Mucosa of descending colon (tissue), 3 donors: Measurements from ENCODE around the gene TNIP1. TPM values are rescaled to one million over a fixed set of nuclear protein-coding genes. Genes with fewer than 3 reads are reported as not detected.

Source experiments
- ATAC-seq: fragments of 200-7000 bp; cut with Tn5 transposase; one replicate; pipeline ENCODE4 v1.9.1; 2020; ENCODE audit warnings: mild to moderate bottlenecking, moderate library complexity
- DNase-seq, 3 donors: peaks; one replicate each; pipeline ENCODE4 v3.0.0-alpha.2; 2020
- H3K36me3 ChIP-seq: fragments of 200-600 bp; one replicate; pipeline ENCODE4 v1.8.0; 2021; ENCODE audit warnings: low read depth, mild to moderate bottlenecking
- H3K4me1 ChIP-seq: fragments of 200-600 bp; one replicate; pipeline ENCODE4 v1.8.0; 2021; ENCODE audit warnings: low read depth, mild to moderate bottlenecking
- H3K4me3 ChIP-seq: fragments of 200-600 bp; one replicate; pipeline ENCODE4 v1.8.0; 2021; ENCODE audit warnings: mild to moderate bottlenecking
- H3K9me3 ChIP-seq: fragments of 200-600 bp; one replicate; pipeline ENCODE4 v1.8.0; 2021; ENCODE audit warnings: mild to moderate bottlenecking
- CTCF ChIP-seq: fragments of 200-600 bp; IDR thresholded peaks from one replicate; pipeline ENCODE4 v1.8.0; 2022; ENCODE audit warnings: antibody characterized with exemption, mild to moderate bottlenecking
- intact Hi-C, 2 donors: fragments of 100-400 bp; cut with DNase I in 1 of 2; cut with micrococcal nuclease in 1 of 2; formaldehyde crosslinking; loops; one replicate each; pipeline versions ENCODE4 v1.11.0 to v1.11.1; 2022; cut with DNase I, micrococcal nuclease
- total RNA-seq, 3 donors: library from RNA; stranded (reverse); fragmentation: NEBNext Ultra II Directional in 2 of 3; extraction: Animal tissue kit (Norgen Biotek cat#: 25700) in 2 of 3; gene quantifications; one replicate each; pipeline versions ENCODE4 v1.2.1 to v1.2.4, GENCODE V29; 2021 to 2023
- donor health status: DM: no; HTN: no; CAD: no; lungs with moderate emphysema.
- donor health status: DM: no; HTN: no; CAD: no.
- donor health status: DM: no; HTN: yes; CAD: no.

Gene TNIP1
- total RNA-seq, 3 donors from 2014 or later, result 140 to 218 (median 156) TPM

GRCh38 chr5:151027961-151028479, 52.8 kb downstream of the TNIP1 start:
- no peaks in the 10 kb centered on the region for H3K4me1 ChIP-seq
- no peak for TF ChIP-seq CTCF

GRCh38 chr5:151026679-151027078, 54.2 kb downstream of the TNIP1 start:
- DNase-seq (no peak), ATAC-seq (no peak)
- Histone ChIP-seq H3K4me3 (no peak overlapping the region), H3K9me3 (no peaks in the 10 kb centered on the region), H3K4me1 (no peaks in the 10 kb centered on the region), H3K36me3 (peaks cover 3% of the 10 kb centered on the region)
- no peak for TF ChIP-seq CTCF
- intact Hi-C loops, result no loop called here

More at GRCh38 chr5:151027961-151028479, 52.8 kb downstream of the TNIP1 start:
- intact Hi-C loops, result no loop called here
- Histone ChIP-seq H3K9me3 (no peaks in the 10 kb centered on the region), H3K36me3 (peaks cover 3% of the 10 kb centered on the region), H3K4me3 (no peak overlapping the region)
- ATAC-seq, result no peak
- no peak for DNase-seq

GRCh38 chr5:151026088-151026487, 54.7 kb downstream of the TNIP1 start:
- ATAC-seq (no peak), DNase-seq (no peak)
- intact Hi-C loops, result no loop called here
- TF ChIP-seq CTCF, result no peak
- Histone ChIP-seq H3K36me3 (no peaks in the 10 kb centered on the region), H3K4me3 (no peak overlapping the region), H3K4me1 (no peaks in the 10 kb centered on the region), H3K9me3 (no peaks in the 10 kb centered on the region)

GRCh38 chr5:151025250-151025606, 55.6 kb downstream of the TNIP1 start:
- DNase-seq (no peak), ATAC-seq (no peak)
- no peaks in the 10 kb centered on the region for H3K36me3 ChIP-seq
- intact Hi-C loops, result no loop called here
- no peak for TF ChIP-seq CTCF
- no peak overlapping the region for H3K4me3 ChIP-seq
- H3K4me1 ChIP-seq, result no peaks in the 10 kb centered on the region
- no peaks in the 10 kb centered on the region for H3K9me3 ChIP-seq

GRCh38 chr5:151024440-151025249, 56.2 kb downstream of the TNIP1 start:
- Histone ChIP-seq H3K9me3 (no peaks in the 10 kb centered on the region), H3K36me3 (no peaks in the 10 kb centered on the region), H3K4me1 (no peaks in the 10 kb centered on the region), H3K4me3 (no peak overlapping the region)
- intact Hi-C loops, result no loop called here
- DNase-seq (no peak), ATAC-seq (no peak)
- TF ChIP-seq CTCF, result no peak
